GM12878 (cell line): ENCODE measurements around the gene OXA1L. TPM values are rescaled to one million over a fixed set of nuclear protein-coding genes. Genes with fewer than 3 reads are reported as not detected.
"Not testable (repeated sequence)": the region's sequence is repeated elsewhere in the genome, so short reads cannot be mapped to it uniquely, and the experiment has no call there.

Experiments used
- ATAC-seq: fragments of 200-7000 bp; cut with Tn5 transposase; 3 replicates; pipeline ENCODE4 v1.9.1; 2020; ENCODE audit warnings: mild to moderate bottlenecking, moderate library complexity
- BruUV-seq: library from RNA; stranded (reverse); fragments of 400-500 nt; replicated peaks from 2 replicates; lab custom pipeline; 2021; lab: Mats Ljungman, UMichigan
- CTCF ChIA-PET: fragments of 300-600 bp; sonication (Branson Sonifier 250); formaldehyde crosslinking; extraction: SDS; loops from one replicate; lab custom pipeline; 2021; ENCODE audit warnings: inconsistent platforms; lab: Yijun Ruan, JAX
- POLR2A ChIA-PET: fragments of 350-600 bp; formaldehyde crosslinking; extraction: SDS; loops from one replicate; lab custom pipeline; 2021; ENCODE audit warnings: inconsistent platforms; lab: Charles Lee
- RAD21 ChIA-PET: fragments of 300-600 bp; sonication (Branson Sonifier 250); formaldehyde crosslinking; loops from one replicate; lab custom pipeline; 2023; ENCODE audit warnings: antibody characterized with exemption; ENCODE audit not compliant: unreplicated experiment; lab: Charles Lee
- SMC1A ChIA-PET: fragments of 300-600 bp; sonication (Branson Sonifier 250); formaldehyde crosslinking; loops from one replicate; lab custom pipeline; 2023; ENCODE audit not compliant: unreplicated experiment, uncharacterized antibody; lab: Charles Lee
- DNase-seq: peaks from one replicate; pipeline ENCODE4 v3.0.0-alpha.2; 2011; ENCODE audit warnings: low read depth, low spot score
- FAIRE-seq: peaks from 3 replicates; lab custom pipeline; 2011; peaks lifted over from hg19 to GRCh38; lab: Jason Lieb, UNC
- H2AFZ ChIP-seq: 2 replicates; pipeline ENCODE4 v1.6.0; 2011; ENCODE audit warnings: low read depth, low read length, control low read depth; ENCODE audit not compliant: control insufficient read depth
- H3K27ac ChIP-seq: 2 replicates; pipeline ENCODE4 v1.5.1; 2011; ENCODE audit warnings: control low read depth; ENCODE audit not compliant: control insufficient read depth, insufficient read depth
- H3K27me3 ChIP-seq, 2 experiments: replicated peaks in 1 of 2; 2 replicates each; pipeline versions ENCODE4 v1.6.0 to v1.6.1; 2011; ENCODE audit warnings: low read length in 1 of 2; ENCODE audit not compliant: control insufficient read depth in 2 of 2, insufficient read depth in 2 of 2
- H3K36me3 ChIP-seq, 2 experiments: 2 replicates each; pipeline ENCODE4 v1.5.1; 2011; ENCODE audit warnings: low read length in 1 of 2; ENCODE audit not compliant: control insufficient read depth in 2 of 2, insufficient read depth in 2 of 2
- H3K4me1 ChIP-seq: 2 replicates; pipeline ENCODE4 v1.6.1; 2011; ENCODE audit warnings: mild to moderate bottlenecking, low read length, moderate library complexity, mixed read lengths; ENCODE audit not compliant: control insufficient read depth, insufficient read depth
- H3K4me2 ChIP-seq: 2 replicates; pipeline ENCODE4 v1.6.0; 2011; ENCODE audit warnings: control low read depth; ENCODE audit not compliant: control insufficient read depth, insufficient read depth
- H3K4me3 ChIP-seq: fragments of 200-600 bp; sonication (generic); 2 replicates; pipeline ENCODE4 v1.5.1; 2016
- H3K79me2 ChIP-seq: 2 replicates; pipeline ENCODE4 v1.6.0; 2011; ENCODE audit warnings: low read length; ENCODE audit not compliant: control insufficient read depth, insufficient read depth
- H3K9ac ChIP-seq: 2 replicates; pipeline ENCODE4 v1.8.0; 2011; ENCODE audit warnings: low read length, control low read depth, mixed read lengths; ENCODE audit not compliant: control insufficient read depth, insufficient read depth
- H3K9me3 ChIP-seq: replicated peaks from 3 replicates; pipeline ENCODE4 v1.5.1; 2011; ENCODE audit warnings: mild to moderate bottlenecking, low read length; ENCODE audit not compliant: control insufficient read depth, insufficient read depth
- H4K20me1 ChIP-seq: 2 replicates; pipeline ENCODE4 v1.6.0; 2011; ENCODE audit not compliant: control insufficient read depth, insufficient read depth
- CBX5 ChIP-seq: sonication (generic); IDR thresholded peaks from 2 replicates; pipeline ENCODE4 v1.6.1; 2016; ENCODE audit warnings: low read depth, moderate library complexity, mild to moderate bottlenecking, inconsistent platforms
- FOXM1 ChIP-seq: IDR thresholded peaks from 2 replicates; pipeline ENCODE4 v1.6.1; 2012; ENCODE audit warnings: low read depth, mild to moderate bottlenecking, inconsistent platforms, low read length, moderate library complexity
- HDAC6 ChIP-seq: fragments of 200-600 bp; sonication (generic); IDR thresholded peaks from one replicate; pipeline ENCODE4 v1.8.0; 2017; ENCODE audit warnings: antibody characterized with exemption; ENCODE audit not compliant: unreplicated experiment
- MXI1 ChIP-seq: fragments of 150-350 bp; IDR thresholded peaks from 2 replicates; pipeline ENCODE4 v1.6.1; 2011; ENCODE audit warnings: low read depth, mild to moderate bottlenecking, inconsistent platforms, low read length, improper control_type of control experiment
- PAX8 ChIP-seq: fragments of 450-650 bp; IDR thresholded peaks from 2 replicates; pipeline ENCODE4 v1.6.1; 2017; ENCODE audit warnings: mild to moderate bottlenecking, moderate library complexity
- RBBP5 ChIP-seq: fragments of 200-600 bp; sonication (generic); conservative IDR thresholded peaks from 2 replicates; pipeline ENCODE4 v1.6.1; 2016
- REST ChIP-seq: IDR thresholded peaks from 2 replicates; pipeline ENCODE4 v1.6.1; 2012; ENCODE audit warnings: mild to moderate bottlenecking, low read depth, low read length
- RFX5 ChIP-seq: IDR thresholded peaks from 2 replicates; pipeline ENCODE4 v1.6.1; 2011; ENCODE audit warnings: low read depth, low read length, improper control_type of control experiment
- SREBF1 ChIP-seq: IDR thresholded peaks from 2 replicates; pipeline ENCODE4 v1.6.1; 2012; ENCODE audit warnings: mild to moderate bottlenecking, low read length
- USF1 ChIP-seq: IDR thresholded peaks from 2 replicates; pipeline ENCODE4 v1.6.1; 2011; ENCODE audit warnings: borderline replicate concordance, low read depth, mild to moderate bottlenecking, moderate library complexity, mixed read lengths, low read length; ENCODE audit not compliant: insufficient read depth; ENCODE audit errors: extremely low read length
- WGBS: methylation state at CpG from one replicate; pipeline ENCODE4 v1.1.6; 2016; ENCODE audit warnings: low lambda C conversion rate; ENCODE audit not compliant: insufficient replicate concordance, insufficient coverage; ENCODE audit errors: missing lambda C conversion rate; 5-methylcytosine and 5-hydroxymethylcytosine counted together
- in situ Hi-C: fragments of 300-500 bp; cut with MboI; formaldehyde crosslinking; loops from 9 replicates; pipeline ENCODE4 v1.14.3; 2018; ENCODE audit warnings: mixed read lengths
- intact Hi-C: fragments of 100-400 bp; cut with micrococcal nuclease; formaldehyde crosslinking; loops from one replicate; pipeline ENCODE4 v1.14.2; 2022; ENCODE audit not compliant: unreplicated experiment
- polyA plus RNA-seq, 11 experiments: library from polyadenylated mRNA; depleted of rRNA in 4 of 11; unstranded in 6 of 11; stranded (reverse) in 5 of 11; fragments of >200 nt; fragmentation: Nextera tagmentation in 4 of 11; fragmentation: Illumina TruSeq in 1 of 11; extraction: Ambion mirVana in 4 of 11; extraction: Trizol in 1 of 11; gene quantifications; 1 replicate in 1 of 11; 2 replicates in 10 of 11; pipeline versions ENCODE4 v1.2.1 to v1.2.3, GENCODE V29; 2011 to 2016; ENCODE audit warnings: inconsistent platforms in 2 of 11, missing spikeins in 2 of 11, low read depth in 1 of 11
- total RNA-seq, 4 experiments: library from RNA; depleted of rRNA in 3 of 4; stranded (reverse); fragments of >200 nt in 3 of 4; fragmentation: Illumina TruSeq in 1 of 4; extraction: Trizol in 1 of 4; gene quantifications; 2 replicates each; pipeline versions ENCODE4 v1.2.1 to v1.2.3, GENCODE V29; 2013 to 2021

OXA1L gene
- total and polyA plus RNA-seq, 10 of the 15 experiments (the other 5 are each of a cell fraction or from before 2014, with no cell fraction given), result 105 to 289 (median 146) TPM

GRCh38 chr14:22776215-22776614 lies 9.7 kb downstream of the OXA1L start:
- H3K4me2 ChIP-seq, result no peak overlapping the region
- no peak for DNase-seq
- ChIA-PET SMC1A (interaction anchor here (0.8 to 7.2 kb wide), 3 partner anchors 37 to 77 kb away, joined by 4 to 84 read pairs (median 8); no protein-coding TSS in a partner anchor), POLR2A (interaction anchor here (0.7 kb wide), 1 partner anchor 282 kb away, joined by 3 read pairs; no protein-coding TSS in a partner anchor)
- H3K36me3 ChIP-seq, result peaks cover 25 to 36% of the 10 kb centered on the region in 2 experiments
- no peaks in the 10 kb centered on the region for H4K20me1 ChIP-seq
- FAIRE-seq, result no peak
- ATAC-seq, result no peak
- no TSS peak for BruUV-seq
- in situ Hi-C loops, result loop anchor here (5.0 kb wide), 2 partner anchors 71 to 204 kb away; no protein-coding TSS in a partner anchor
- H3K27me3 ChIP-seq, result no peaks in the 10 kb centered on the region
- TF ChIP-seq SREBF1 (no peak), MXI1 (no peak), REST (no peak), RBBP5 (no peak), CBX5 (no peak), USF1 (no peak), PAX8 (no peak), RFX5 (no peak), HDAC6 (no peak), FOXM1 (no peak)
- TF ChIP-seq, all 136 proteins: peak for 0
- H3K27ac ChIP-seq, result no peak overlapping the region
- no peak overlapping the region for H2AFZ ChIP-seq
- no peak overlapping the region for H3K9ac ChIP-seq
- no peak overlapping the region for H3K4me3 ChIP-seq
- peaks cover 13% of the 10 kb centered on the region for H3K4me1 ChIP-seq
- 96% methylated on average over 2 of the region's 2 CpGs for WGBS
- intact Hi-C loops, result loop anchor here (5.0 kb wide), 1 partner anchor 126 kb away; no protein-coding TSS in a partner anchor
- H3K79me2 ChIP-seq, result no peaks in the 10 kb centered on the region
- ChIA-PET CTCF (interaction anchor here (0.8 to 8.1 kb wide), 6 partner anchors 9 to 206 kb away, joined by 3 to 92 read pairs (median 12); partner anchors contain the start of gene OXA1L), RAD21 (interaction anchor here (0.7 to 7.2 kb wide), 6 partner anchors 44 to 211 kb away, joined by 3 to 51 read pairs (median 4); no protein-coding TSS in a partner anchor)
- no peaks in the 10 kb centered on the region for H3K9me3 ChIP-seq

- not testable (repeated sequence) for DNase-seq, H3K79me2 ChIP-seq, H4K20me1 ChIP-seq, H3K9me3 ChIP-seq, H3K27me3 ChIP-seq, H3K4me3 ChIP-seq, H3K9ac ChIP-seq, H3K27ac ChIP-seq, BruUV-seq, ATAC-seq, H2AFZ ChIP-seq, H3K4me2 ChIP-seq, FAIRE-seq
- Histone ChIP-seq H3K4me1 (peaks cover 13% of the 10 kb centered on the region), H3K36me3 (peaks cover 20 to 30% of the 10 kb centered on the region in 2 experiments)
- SMC1A ChIA-PET, result interaction anchor here (1.1 to 7.2 kb wide), 4 partner anchors 36 to 76 kb away, joined by 4 to 84 read pairs (median 8); no protein-coding TSS in a partner anchor
- intact Hi-C loops (loop anchor here (1.0 to 5.0 kb wide), 3 partner anchors 42 to 125 kb away; no protein-coding TSS in a partner anchor), in situ Hi-C loops (loop anchor here (5.0 kb wide), 2 partner anchors 70 to 205 kb away; no protein-coding TSS in a partner anchor)
- WGBS, result 77% methylated on average over 7 of the region's 8 CpGs
- RAD21 ChIA-PET, result interaction anchor here (0.7 to 7.2 kb wide), 6 partner anchors 43 to 211 kb away, joined by 3 to 51 read pairs (median 4); no protein-coding TSS in a partner anchor
- POLR2A ChIA-PET, result interaction anchor here (0.7 to 1.5 kb wide), 2 partner anchors 37 to 283 kb away, joined by 3 to 6 read pairs; no protein-coding TSS in a partner anchor
- CTCF ChIA-PET, result interaction anchor here (0.6 to 8.1 kb wide), 11 partner anchors 10 to 207 kb away, joined by 3 to 92 read pairs (median 4); partner anchors contain the start of genes OXA1L and SLC7A7
Observed at GRCh38 chr14:22776849-22777248, 10.4 kb downstream of the OXA1L start.
